ENCODE results near the gene RND3.

Gene RND3

DNA sequence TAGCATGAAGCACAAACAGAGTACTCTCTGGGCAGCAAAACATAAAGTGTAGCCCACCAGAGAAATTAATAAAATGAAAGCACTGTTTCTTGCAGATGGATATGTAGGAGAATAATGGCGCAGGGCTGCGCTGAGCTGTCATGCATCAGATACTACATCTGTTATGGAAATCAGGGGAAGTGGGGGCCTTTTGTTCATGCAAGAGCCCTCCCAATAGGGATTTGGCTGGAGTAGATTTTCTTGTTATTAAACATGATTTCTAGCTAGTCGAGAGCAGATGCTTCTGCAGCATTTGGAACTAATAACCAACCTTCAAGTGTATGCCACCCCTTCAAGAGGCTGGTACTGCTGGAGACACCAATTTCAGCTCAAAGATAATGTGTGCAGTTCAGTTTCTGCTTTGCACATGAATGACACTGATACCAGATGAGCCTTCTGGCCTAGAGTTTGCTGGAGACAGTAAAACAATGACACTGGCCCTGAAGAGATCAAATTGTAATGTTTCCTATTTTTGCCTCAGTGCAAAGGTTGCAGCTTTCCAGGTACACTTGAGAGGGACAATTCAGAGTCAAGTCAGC, 58.0 kb downstream of the RND3 start:
- TF ChIP-seq, protein P1, sequence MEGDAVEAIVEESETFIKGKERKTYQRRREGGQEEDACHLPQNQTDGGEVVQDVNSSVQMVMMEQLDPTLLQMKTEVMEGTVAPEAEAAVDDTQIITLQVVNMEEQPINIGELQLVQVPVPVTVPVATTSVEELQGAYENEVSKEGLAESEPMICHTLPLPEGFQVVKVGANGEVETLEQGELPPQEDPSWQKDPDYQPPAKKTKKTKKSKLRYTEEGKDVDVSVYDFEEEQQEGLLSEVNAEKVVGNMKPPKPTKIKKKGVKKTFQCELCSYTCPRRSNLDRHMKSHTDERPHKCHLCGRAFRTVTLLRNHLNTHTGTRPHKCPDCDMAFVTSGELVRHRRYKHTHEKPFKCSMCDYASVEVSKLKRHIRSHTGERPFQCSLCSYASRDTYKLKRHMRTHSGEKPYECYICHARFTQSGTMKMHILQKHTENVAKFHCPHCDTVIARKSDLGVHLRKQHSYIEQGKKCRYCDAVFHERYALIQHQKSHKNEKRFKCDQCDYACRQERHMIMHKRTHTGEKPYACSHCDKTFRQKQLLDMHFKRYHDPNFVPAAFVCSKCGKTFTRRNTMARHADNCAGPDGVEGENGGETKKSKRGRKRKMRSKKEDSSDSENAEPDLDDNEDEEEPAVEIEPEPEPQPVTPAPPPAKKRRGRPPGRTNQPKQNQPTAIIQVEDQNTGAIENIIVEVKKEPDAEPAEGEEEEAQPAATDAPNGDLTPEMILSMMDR (IDR thresholded peaks at IDR 0.05), result no peak

DNA sequence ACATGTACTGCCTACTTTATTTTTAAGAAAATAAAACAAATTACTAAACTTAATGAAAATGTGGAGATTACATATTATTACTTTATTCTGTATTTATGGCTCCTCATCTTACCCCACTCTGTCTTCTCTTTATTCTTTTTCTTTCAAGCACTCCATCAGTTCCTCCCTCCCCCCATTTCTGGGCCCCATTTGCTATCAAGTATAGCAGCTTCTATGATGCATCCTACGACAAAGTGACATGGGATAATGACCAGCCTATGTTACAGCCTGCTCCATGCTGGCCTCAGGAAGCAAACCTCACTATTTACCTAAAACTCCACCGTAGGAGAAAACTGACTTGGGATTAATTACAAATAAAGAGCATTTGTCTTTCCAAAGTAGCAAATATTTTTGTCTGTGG, 58.8 kb downstream of the RND3 start:
- TF ChIP-seq, protein P1 (IDR thresholded peaks at IDR 0.05), result no peak

DNA sequence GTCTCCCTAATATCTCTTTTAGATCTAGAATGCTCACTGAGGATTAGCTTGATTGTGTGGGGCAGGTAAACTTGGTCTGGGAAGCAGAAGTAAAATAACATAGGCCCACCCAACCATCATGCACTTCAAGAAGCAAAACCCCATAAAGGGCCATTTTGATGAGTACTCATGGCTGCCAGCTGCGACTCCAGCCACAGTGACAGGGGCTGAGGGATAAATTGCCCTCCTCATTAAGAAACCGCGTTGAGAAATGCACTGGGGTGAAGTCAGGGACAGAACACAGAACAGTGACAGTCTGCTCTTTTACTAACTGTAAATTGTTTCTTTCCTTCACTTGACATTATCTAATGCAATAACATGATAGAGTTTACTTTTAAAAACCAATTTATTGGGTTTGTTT, 60.2 kb downstream of the RND3 start:
- TF ChIP-seq, protein P1 (IDR thresholded peaks at IDR 0.05), result no peak

DNA sequence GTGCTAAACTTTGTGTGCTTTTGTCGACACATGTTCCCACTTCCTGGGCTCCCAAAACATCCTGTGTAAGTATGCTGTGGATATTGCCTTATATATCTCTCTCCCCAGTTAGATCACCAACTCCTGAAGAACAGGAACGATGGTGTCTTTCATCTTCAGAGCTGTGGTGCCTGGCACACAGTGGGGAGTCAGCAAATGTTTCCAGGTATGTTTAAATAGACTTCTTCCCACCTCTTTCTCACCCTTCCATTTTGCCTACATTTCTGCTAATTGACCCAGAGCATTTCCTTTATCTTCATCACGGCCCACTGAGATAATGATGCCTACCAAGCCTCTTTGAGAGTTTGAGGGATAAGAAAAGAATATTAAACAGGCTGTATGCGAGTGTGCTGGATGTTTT, 60.7 kb downstream of the RND3 start:
- TF ChIP-seq, protein P1 (IDR thresholded peaks at IDR 0.05), result no peak

DNA sequence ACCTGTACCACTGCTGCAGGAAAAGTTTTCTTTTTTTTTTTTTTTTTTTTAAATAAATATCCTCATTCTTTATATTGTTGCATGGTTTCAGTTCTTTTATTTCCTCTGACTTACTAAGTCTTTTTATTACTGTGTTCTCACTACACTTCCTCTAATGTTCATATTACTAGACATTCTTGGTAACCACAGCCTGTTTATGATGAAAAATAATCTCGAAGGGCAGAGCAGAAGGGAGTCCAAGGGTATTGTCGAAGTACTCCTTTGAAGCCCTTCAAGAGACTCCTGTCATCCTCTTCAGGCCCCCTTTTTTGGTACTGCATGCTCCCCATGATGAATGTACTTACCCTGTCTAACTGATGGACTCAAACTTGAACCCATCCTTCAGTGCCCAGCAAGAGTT, 61.2 kb downstream of the RND3 start:
- TF ChIP-seq, protein P1 (IDR thresholded peaks at IDR 0.05), result no peak

DNA sequence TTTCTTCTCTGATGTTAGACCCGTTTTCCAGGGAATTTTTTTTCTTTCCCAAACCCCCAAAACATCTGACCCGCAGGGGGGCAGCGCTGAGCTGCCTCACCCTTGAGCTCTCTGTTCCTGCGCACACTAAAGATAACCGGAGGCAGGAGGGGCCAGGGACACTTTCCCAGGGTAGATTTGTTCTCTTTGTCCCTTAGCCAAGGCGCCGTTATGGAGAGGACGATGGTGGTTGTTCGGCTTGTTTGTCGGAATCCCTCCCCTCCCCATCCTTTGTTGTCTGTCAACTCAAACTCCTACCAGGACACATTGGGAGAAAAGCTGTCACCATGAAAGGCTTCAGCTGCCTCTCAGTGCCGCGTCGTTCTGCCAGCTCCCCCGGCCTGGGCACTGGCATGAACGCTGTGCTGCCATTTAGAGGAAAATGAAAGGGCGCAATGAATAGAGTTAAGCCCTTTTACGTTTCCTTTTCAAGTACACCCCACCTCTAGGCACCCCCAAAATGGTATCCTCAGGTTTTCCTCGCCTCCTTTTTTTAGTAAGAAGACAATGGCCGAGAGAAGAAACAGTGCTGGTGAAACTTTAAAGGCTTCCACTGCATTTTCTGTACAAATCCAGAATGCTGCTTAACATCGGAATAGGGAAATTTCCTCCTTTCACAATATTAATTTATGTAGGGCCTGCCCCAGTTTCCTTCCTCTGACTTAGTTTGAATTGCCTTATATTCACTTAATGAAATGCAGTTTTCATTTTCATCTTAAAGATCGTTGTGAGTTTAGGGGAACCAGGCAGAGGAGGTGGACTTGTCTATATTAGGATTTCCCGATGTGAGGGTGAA, 62.1 kb downstream of the RND3 start:
- TF ChIP-seq, protein P1 (IDR thresholded peaks at IDR 0.05), result no peak

DNA sequence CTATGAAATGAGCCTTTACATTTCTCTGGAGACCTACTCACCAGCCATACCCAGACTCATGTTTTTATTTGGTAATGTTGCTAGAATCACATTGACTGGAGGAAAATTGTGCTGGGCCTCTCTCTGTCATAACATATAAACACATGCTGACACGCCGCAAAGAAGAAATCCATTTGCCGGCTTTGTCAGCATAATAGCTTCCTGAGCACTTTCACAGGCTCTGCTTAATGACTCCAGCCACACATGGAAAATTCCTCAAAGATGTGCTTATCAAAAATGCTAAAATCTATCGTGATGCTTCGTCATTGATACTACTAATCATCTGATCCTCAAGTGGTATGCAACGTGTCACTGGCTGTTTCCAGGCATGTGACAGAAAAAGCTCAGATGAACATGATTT, 63.1 kb downstream of the RND3 start:
- TF ChIP-seq, protein P1 (IDR thresholded peaks at IDR 0.05), result no peak
